GM12801 (cell line): Measurements from ENCODE around the gene AGT.

Source experiments
- TF ChIP-seq, protein P1 (sequence below): IDR thresholded peaks from one replicate; pipeline ENCODE4 v1.5.1; 2011; ENCODE audit warnings: control low read depth; ENCODE audit not compliant: insufficient read length; ENCODE audit errors: extremely low read depth

The AGT gene

DNA sequence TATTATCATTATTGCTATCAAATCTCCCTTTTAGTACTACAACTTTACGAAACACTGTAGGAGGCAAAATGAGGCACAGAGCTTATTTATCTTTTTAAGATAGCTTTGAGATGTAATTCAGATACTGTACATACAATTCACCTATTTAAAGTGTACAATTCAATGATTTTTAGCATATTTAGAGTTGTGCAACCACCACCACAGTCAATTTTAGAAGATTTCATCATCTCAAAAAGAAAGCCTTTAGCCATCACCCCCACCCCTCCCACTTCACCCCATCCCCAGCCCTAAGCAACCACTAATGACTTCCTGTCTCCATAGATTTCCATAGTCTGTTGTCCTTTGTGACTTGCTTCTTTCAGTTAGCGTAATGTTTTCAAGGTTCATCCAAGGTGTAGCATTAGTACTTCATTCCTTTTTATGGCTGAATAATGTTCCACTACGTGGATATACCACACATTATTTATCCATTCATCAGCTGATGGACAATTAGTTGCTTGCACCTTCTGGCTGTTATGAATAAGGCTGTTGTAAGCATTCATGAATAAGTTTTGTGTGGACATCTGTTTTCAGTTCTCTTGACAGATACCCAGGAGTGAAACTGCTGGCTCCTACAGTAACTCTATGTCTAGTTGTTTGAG is 23.8 kb upstream of the AGT start:
- TF ChIP-seq, protein P1, sequence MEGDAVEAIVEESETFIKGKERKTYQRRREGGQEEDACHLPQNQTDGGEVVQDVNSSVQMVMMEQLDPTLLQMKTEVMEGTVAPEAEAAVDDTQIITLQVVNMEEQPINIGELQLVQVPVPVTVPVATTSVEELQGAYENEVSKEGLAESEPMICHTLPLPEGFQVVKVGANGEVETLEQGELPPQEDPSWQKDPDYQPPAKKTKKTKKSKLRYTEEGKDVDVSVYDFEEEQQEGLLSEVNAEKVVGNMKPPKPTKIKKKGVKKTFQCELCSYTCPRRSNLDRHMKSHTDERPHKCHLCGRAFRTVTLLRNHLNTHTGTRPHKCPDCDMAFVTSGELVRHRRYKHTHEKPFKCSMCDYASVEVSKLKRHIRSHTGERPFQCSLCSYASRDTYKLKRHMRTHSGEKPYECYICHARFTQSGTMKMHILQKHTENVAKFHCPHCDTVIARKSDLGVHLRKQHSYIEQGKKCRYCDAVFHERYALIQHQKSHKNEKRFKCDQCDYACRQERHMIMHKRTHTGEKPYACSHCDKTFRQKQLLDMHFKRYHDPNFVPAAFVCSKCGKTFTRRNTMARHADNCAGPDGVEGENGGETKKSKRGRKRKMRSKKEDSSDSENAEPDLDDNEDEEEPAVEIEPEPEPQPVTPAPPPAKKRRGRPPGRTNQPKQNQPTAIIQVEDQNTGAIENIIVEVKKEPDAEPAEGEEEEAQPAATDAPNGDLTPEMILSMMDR, result no peak

DNA sequence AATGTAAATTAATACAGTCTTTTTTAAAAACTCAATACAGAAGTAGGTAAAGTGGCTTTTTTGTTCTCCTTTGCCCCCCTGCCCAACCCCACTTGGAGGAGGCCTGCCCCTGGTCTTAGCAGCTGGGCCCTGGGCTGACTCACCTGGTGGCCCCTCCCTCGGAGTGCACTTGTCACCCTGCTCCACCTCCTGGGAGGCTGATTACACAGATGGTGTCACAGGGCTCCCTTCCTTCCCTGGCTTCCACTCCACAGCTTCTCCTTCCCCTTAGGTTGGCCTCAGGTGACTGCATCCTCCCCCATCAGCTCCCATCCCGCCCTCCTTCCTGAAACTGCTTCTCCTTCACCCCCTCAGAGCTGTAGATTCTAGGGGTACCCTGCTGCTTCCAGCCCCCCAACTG is 21.5 kb upstream of the AGT start:
- TF ChIP-seq, protein P1, result no peak

DNA sequence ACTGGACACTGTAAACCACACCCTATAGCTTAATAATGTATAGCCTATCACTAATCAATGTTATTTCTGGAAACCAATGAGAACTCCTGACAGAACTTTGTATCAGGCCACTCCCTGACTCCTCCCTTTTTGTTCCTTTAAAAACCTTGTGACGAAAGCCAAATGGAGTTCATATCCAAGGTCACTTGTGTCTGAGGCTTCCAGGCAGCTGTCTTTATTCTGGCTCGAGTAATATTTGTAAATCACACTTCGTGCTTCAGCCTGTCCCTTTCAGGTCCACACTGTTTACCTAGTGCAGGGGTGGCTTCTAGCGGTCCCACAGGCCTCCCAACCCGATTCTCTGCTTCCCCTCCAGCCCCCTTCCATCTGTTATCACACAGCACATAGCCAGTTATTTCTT is 17.1 kb upstream of the AGT start:
- TF ChIP-seq, protein P1, result no peak

DNA sequence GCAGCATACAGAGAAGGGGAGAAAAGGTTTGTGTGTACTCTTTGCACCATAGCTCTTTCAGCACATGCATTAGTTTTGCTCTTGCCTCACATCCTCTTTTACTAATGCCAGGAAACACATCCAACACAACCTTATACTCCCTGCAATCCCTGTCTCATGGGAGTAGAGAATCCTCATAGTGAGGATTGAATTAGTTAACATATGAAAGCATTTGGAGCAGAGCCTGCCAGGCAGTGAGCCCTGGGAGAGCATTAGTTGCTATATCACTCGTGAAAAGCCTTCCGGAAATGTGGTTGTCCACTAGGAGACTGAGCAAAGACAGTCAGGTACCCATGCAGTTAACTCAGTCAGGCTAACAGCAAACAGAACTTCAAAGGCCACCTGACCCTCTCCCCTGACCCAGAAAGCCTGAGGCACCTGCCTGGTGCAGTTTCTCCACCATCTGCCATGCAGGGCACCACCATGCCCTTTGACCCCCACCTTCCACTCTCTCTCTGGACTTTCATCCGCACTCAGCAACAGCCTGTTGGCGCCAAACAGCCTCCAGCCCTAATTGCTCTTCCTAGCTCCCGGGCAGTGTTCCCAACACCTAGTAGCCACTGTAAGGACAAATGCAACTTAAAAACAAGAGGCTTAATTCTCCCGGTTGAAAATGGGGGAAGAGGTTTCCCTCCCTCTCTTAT is 14.9 kb upstream of the AGT start:
- TF ChIP-seq, protein P1, result no peak

DNA sequence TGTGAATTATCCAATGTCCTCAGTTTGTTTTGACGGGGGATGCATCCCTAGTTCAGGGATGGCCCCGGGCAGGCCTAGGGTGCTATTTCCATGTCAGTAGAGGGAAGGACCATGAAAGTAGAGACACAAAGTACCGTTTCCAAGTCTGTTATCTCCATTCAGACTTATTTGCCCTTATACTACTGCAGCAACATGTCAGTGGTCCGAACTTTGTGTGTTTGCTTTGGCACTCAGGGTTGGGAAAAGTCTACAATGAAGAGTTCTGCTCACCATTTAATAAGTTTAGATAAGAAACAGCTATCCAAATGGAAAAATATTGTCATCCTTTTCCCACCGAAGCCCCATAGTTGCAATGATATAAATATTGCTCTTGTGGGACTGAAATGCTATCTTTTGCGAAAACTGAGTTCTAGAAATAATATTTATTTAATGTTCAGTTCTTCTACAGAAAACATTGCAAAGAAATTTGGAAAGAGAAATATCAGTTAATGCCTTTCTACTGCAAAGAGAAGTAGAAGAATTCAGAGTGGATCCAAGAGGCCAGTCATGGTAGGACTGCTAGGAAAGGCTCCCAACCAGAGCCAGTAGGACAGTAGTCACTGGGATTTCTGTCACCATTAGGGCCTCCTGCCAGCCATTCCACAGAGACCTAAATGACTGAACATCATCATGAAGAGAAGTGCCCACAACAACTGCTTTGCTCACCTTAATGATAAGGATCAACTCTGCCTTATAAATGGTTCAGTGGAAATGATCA is 11.5 kb upstream of the AGT start:
- TF ChIP-seq, protein P1, result no peak

DNA sequence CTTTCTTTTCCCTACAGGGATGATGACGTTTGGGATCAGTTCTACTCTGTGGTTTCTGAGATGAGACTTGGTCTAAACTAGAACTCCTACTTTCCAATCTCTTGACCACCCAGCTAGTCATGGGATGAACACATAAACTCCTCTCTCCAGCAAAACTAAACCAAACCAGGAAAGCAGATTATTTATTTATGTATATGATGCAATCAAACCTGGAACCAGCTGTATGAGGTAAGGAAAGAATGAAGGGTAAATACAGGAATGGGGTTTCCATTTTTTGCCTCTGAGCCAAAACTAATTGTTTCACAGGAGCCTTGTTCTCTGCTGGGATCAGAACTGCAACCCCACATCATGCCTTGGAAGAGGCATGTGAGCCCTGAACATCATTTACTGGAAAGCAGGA is 3.3 kb upstream of the AGT start:
- TF ChIP-seq, protein P1, result no peak

DNA sequence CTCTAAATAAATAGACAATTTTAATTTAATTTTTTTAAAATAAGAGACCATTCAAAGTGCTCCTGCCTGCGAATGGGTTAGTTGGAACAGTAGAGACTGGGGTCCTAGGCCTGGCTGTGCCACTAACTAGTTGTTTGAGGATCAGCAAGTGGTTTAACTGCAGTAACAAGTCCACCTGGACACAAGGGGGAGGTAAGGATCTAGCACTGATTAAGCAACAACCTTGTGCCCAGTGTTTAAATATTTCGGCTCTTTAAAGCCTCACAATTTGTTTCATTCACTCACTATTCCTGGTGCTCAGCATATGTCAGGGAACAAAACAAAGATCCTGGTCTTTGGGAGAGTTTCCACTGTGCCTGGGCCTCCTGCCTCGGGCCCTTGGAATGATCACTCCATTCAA is 1.6 kb upstream of the AGT start:
- TF ChIP-seq, protein P1, result no peak
